ENCODE measurements around the gene KCNB1. TPM values are rescaled to one million over a fixed set of nuclear protein-coding genes. Genes with fewer than 3 reads are reported as not detected.
A peak's percentile ranks its signal among the peaks of the same experiment; 100 is the strongest.

KCNB1 gene
- total RNA-seq, 1 donor from 2014 or later = 2.4 TPM

GRCh38 chr20:49497398-49497669 lies 14.9 kb upstream of the KCNB1 start:
- no peak for DNase-seq

- DNase-seq = no peak
These were observed 14.3 kb upstream of the KCNB1 start for GRCh38 chr20:49496553-49497397.

GRCh38 chr20:49496043-49496442 lies 13.6 kb upstream of the KCNB1 start:
- no peak for DNase-seq

GRCh38 chr20:49490689-49491088 lies 8.2 kb upstream of the KCNB1 start:
- no peak for DNase-seq

DNA sequence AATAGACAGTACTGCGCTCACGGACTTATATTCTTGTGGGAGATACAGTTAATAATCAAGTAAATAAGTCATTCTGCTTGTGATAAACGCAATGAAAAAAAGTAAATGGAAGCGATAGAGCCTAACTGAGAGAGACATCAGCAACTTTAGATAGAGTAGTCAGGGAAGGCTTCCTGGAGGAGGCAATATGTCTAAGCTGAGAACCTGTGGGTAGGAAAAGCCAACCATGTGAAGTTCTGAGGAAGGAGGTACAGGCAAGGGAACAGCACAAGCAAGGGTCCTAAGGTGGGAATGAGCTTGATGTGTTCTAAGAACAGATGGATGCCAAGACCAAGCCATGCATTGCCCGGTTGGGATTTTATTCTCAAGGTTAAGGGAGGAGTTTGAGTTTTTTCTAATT lies 7.2 kb upstream of the KCNB1 start:
- DNase-seq = no peak

GRCh38 chr20:49486064-49486463 lies 3.6 kb upstream of the KCNB1 start:
- no peak for DNase-seq

DNA sequence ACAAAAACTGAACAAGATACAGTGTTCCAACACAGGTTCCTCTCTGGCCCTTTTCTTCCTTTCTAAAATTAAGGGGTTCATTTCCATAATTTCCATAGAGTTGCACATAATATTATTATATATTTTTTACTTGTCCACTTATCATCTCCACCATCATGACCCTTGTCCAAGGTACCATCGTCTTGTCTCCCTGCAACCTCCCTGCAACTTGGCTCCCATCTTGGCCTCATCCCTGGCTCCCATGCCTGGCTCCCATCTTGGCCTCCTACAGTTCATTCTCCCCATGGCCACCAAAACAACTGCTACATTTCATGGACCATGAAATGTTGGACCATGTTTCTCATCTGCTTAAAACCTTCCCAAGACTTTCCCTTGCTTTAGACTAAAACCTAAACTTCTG lies 3.1 kb upstream of the KCNB1 start:
- DNase-seq = no peak

DNA sequence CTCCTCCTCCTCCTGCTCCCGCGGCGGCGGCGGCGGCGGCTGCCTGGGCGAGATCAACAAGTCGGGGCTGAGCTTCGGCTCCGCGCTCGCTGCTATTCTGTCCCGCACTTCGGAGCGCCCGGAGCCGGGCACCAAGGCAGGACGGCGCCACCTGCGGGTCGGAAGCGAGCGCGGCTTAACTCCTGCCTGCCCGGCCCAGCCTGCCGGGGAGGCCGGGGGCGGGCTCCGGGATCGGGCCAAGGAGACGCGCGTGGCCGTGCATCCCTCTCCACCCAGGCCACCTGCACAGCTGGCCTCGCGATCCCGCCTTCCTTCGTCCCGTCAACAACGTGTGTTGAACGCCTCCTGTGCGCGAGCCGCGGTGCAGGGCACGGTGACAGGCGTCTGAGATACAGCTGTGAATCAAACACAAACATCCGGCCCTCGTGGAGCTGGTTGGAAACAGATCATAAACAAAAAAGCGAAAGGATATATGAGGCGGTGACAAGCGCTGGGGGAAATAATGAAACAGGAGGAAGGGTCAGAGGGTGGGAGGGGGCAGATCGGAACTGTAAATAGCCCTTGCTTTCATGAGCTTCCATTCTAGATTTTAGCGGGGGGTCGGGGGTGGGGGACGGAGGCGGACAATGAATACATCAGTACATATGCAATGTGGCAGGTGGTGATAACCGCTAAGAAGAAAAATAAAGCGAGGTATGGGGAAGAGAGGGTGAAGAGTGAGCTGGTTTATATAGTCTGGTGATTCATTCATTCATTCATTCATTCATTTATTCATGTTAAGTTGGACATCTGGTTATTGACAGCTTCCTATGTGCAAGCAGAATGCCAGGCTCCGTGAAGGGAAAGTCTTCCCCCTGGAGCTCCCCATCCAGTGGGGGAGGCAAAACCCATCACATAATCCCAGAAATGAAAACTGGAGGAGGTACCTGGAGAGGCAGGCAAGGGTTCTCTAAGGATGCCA lies 2.0 kb upstream of the KCNB1 start:
- peak; percentile 64 for DNase-seq

DNA sequence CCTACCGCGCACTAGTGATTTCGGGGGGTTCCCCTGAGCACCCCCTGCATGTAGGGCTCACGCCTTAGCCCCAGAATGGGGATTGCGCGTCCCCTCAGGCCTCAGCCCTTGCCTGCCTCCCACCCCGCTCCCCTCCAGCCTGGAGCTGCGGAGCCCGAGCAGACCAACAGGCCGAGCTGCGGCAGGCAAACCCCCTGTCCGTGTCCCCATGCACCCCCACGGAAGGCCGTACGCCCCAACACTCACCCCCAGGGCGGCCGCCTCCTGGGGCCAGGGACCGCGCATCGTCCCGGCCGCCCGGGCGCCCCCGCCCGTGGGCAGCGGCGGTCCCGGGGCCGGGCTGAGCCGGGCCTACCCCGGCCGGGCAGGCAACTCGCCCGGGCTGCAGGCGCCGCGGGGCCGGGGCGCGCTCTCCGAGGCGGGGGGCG lies 1.2 kb upstream of the KCNB1 start:
- DNase-seq = no peak

DNA sequence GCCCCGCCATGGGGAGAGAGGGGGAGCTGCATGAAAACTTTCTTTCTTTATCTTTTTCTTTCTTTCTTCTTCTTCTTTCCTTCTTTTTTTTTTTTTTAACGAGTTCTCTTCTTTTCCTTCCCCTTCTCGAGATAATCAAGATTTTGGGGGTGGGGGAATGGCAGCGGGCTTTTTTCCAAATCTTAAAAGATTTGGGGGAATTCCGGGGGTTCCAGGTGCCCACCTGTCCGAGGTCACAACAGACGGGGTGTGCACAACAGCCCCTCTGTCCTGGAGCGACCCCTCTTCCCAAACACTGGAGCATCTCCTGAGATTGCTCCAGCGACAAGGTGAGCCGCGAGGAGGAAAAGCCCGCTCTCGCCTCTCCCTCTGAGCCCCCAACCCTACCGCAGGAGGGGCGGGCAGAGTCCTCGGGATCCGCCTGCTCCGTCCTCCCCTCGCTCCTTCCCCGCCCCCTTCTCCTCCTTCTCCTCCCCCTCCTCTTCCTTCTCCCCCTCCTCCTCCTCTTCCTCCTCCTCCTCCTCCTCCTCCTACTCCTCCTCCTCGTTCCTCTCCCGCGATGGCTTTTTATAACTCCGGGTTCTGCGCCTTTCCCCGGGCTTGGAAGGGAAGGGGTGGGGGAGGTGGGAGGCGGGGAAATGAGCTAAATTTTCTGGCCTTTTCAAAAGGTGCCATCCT lies 689 bp upstream of the KCNB1 start:
- DNase-seq = no peak

DNA sequence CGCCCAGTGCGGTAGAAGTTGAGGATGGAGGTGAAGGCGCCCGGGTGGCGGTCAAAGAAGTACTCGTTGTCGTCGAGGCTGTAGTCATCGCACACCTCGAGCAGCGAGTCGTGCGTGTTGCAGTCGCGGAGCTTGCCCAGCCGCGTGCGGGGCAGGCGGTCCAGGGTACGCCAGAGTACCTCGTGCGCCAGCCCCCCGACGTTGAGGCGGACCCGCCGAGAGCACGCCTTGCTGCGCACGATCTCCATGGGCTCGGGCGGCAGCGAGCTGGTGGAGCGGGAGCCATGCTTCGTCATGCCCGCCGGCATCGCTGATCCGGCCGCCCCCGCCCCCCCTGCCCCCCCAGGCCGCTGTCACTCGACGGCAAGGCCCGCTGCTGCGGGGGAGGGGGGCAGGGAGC lies 295 bp downstream of the KCNB1 start:
- no peak for DNase-seq

GRCh38 chr20:49481116-49481515 lies 1.4 kb downstream of the KCNB1 start:
- no peak for DNase-seq

- DNase-seq = no peak
These were observed 2.2 kb downstream of the KCNB1 start for GRCh38 chr20:49480236-49480635.

GRCh38 chr20:49479785-49480184 lies 2.7 kb downstream of the KCNB1 start:
- no peak for DNase-seq

- DNase-seq = no peak
These were observed 3.4 kb downstream of the KCNB1 start for GRCh38 chr20:49478754-49479689.

DNA sequence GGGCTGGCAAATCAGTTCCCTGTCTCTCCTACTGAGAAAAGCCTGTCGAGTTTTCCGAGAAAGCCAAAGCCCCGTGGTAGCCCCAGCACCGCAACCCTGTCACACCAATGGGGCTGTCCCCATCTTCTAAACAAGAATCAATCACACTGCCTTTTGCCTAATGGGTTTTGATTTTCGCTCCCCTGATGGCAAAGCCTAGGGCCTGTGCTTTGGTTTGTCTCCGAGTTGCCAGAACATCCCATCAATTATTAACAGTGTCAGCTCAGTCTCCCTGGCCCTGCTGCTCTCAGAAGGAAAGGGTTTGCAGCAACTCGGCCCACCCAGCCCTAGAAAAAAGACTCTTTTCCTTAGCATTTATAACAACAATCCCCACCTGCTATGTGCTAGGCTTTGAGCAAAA lies 4.2 kb downstream of the KCNB1 start:
- DNase-seq = no peak

- no peak for DNase-seq
These were observed 5.3 kb downstream of the KCNB1 start for GRCh38 chr20:49477200-49477599.

- DNase-seq = no peak
These were observed 6.5 kb downstream of the KCNB1 start for GRCh38 chr20:49476016-49476355.

GRCh38 chr20:49475292-49476015 lies 7.0 kb downstream of the KCNB1 start:
- no peak for DNase-seq

- no peak for DNase-seq
These were observed 11.1 kb downstream of the KCNB1 start for GRCh38 chr20:49471397-49471796.

GRCh38 chr20:49470922-49471321 lies 11.5 kb downstream of the KCNB1 start:
- DNase-seq = no peak

All from skin of body (tissue), 2 donors.